ENCODE data around the gene PTGFRN. TPM values are rescaled to one million over a fixed set of nuclear protein-coding genes. Genes with fewer than 3 reads are reported as not detected.

PTGFRN gene
- total RNA-seq, 2 donors from 2014 or later = 41.6 to 43.2 TPM

DNA sequence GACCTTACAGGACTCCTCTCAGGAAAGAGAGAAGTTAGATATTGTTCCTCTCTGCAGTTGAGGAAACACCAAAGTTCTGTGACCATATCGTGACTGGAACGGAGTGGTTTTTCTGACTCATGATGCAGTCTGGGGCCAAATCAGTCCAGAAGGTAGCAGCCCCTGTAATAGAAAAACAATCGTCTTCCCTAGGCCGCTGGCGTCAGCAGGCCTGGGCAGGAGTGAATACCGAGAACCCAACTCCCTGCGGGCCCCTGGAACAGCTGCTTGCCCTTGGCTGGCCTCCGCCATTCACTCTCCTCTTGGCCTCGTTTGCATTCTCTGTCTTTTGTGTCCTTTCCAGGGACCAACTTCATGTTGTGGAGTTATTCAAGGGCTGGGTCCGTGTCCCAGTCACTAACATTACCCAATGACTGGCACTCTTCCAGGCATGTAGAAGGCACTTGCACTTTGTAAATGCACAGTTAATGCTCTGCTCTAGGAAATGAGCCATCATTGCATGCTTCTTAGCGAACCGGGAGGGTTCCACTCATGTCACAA is 81.0 kb downstream of the PTGFRN start:
- H3K27ac Mint-ChIP-seq = no peak overlapping the region
- Histone ChIP-seq H3K9me3 (ENCODE audit: control insufficient read depth, low read length) (peaks cover 19% of the 10 kb centered on the region), H3K27me3 (ENCODE audit: control insufficient read depth, insufficient read depth, low read length, poor library complexity, severe bottlenecking) (no peaks in the 10 kb centered on the region), H3K9ac (ENCODE audit: extremely low read depth, low read length, poor library complexity, severe bottlenecking) (no peak overlapping the region), H3K36me3 (ENCODE audit: control insufficient read depth, insufficient read depth, low read length) (peaks cover 13% of the 10 kb centered on the region), H3K27ac (ENCODE audit: low read depth, low read length) (no peak overlapping the region), H3K4me3 (ENCODE audit: low read length) (no peak overlapping the region), H3K4me1 (ENCODE audit: control insufficient read depth, insufficient read depth, low read length) (peaks cover 17% of the 10 kb centered on the region)
- no peak for DNase-seq
- WGBS, 2 experiments (ENCODE audit: insufficient coverage in 1 of 2, insufficient read length in 1 of 2) = 92% methylated on average over 10 to 12 of the region's 12 CpGs
- no peak for TF ChIP-seq CTCF (conservative IDR thresholded peaks at IDR 0.05)
- H3K36me3 Mint-ChIP-seq (ENCODE audit: low read depth) = peaks cover 50% of the 10 kb centered on the region
- H3K27me3 Mint-ChIP-seq (ENCODE audit: insufficient read depth) = no peaks in the 10 kb centered on the region
- H3K9me3 Mint-ChIP-seq = peaks cover 7% of the 10 kb centered on the region
- H3K4me3 Mint-ChIP-seq = no peak overlapping the region
- peaks cover 26% of the 10 kb centered on the region for H3K4me1 Mint-ChIP-seq

DNA sequence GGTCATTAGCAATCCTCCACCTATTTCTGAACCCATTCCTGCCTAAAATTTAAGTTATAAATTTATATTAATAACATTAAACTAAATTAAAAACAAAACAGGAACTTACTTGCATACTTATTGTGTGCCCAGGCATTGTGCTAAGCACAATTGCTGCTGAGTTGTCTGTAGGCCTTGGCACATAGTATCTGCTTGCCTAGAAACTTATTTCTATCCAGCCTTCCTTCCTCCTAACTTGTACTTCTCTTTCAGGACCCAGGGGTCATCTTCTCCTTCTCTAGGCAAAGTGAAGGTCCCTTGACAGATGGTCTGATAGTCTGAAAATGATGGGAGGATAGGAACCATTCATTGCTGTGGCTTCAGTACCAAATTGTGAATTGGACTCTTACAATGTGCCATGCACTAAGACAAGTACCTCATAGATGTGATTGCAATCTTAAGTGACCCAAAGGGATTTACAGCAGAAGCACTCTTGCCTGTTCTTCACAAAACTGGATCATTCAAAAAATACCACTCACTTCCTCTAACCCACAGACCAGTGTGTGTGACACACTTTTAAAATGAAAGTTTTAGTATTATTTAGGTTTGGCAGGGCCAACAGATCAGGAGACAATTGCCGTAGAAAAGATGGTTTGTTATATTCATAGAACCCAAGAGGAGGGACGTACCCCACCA is 81.6 kb downstream of the PTGFRN start:
- Mint-ChIP-seq H3K27ac (no peak overlapping the region), H3K9me3 (peaks cover 7% of the 10 kb centered on the region), H3K27me3 (ENCODE audit: insufficient read depth) (no peaks in the 10 kb centered on the region), H3K4me1 (peaks cover 26% of the 10 kb centered on the region), H3K36me3 (ENCODE audit: low read depth) (peaks cover 49% of the 10 kb centered on the region), H3K4me3 (no peak overlapping the region)
- H3K9me3 ChIP-seq (ENCODE audit: control insufficient read depth, low read length) = peaks cover 19% of the 10 kb centered on the region
- no peaks in the 10 kb centered on the region for H3K27me3 ChIP-seq (ENCODE audit: control insufficient read depth, insufficient read depth, low read length, poor library complexity, severe bottlenecking)
- H3K9ac ChIP-seq (ENCODE audit: extremely low read depth, low read length, poor library complexity, severe bottlenecking) = no peak overlapping the region
- H3K36me3 ChIP-seq (ENCODE audit: control insufficient read depth, insufficient read depth, low read length) = peaks cover 13% of the 10 kb centered on the region
- no peak overlapping the region for H3K4me3 ChIP-seq (ENCODE audit: low read length)
- no peak for DNase-seq
- 90 to 94% methylated on average over 2 of the region's 2 CpGs for WGBS, 2 experiments (ENCODE audit: insufficient coverage in 1 of 2, insufficient read length in 1 of 2)
- TF ChIP-seq CTCF (conservative IDR thresholded peaks at IDR 0.05) = no peak
- H3K4me1 ChIP-seq (ENCODE audit: control insufficient read depth, insufficient read depth, low read length) = peaks cover 17% of the 10 kb centered on the region
- H3K27ac ChIP-seq (ENCODE audit: low read depth, low read length) = no peak overlapping the region

DNA sequence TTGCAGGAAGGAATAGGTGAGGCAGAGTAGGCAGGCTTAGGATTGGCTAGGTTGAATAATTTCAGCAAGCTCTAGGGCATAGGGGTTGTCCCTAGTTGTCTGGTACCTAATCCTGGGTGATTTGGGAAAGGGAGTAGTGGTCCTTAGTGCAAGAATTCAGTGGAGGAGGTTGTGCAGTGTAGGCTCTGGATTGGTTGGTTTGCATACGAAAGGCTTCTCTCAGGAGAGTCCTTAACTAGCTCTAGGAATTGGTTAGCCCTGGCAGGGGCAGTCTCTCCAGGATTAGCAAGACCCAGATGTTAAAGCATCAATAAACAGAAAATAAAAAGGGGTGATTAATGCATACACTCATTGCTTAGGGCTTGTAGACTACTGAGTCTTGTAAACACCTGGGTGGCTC is 82.2 kb downstream of the PTGFRN start:
- peaks cover 19% of the 10 kb centered on the region for H3K9me3 ChIP-seq (ENCODE audit: control insufficient read depth, low read length)
- H3K27ac ChIP-seq (ENCODE audit: low read depth, low read length) = no peak overlapping the region
- H3K36me3 ChIP-seq (ENCODE audit: control insufficient read depth, insufficient read depth, low read length) = peaks cover 13% of the 10 kb centered on the region
- 100% methylated on average over 1 of the region's 1 CpG for WGBS, 2 experiments (ENCODE audit: insufficient coverage in 1 of 2, insufficient read length in 1 of 2)
- H3K9ac ChIP-seq (ENCODE audit: extremely low read depth, low read length, poor library complexity, severe bottlenecking) = no peak overlapping the region
- Mint-ChIP-seq H3K9me3 (peaks cover 7% of the 10 kb centered on the region), H3K4me3 (no peak overlapping the region), H3K27me3 (ENCODE audit: insufficient read depth) (no peaks in the 10 kb centered on the region), H3K27ac (no peak overlapping the region), H3K36me3 (ENCODE audit: low read depth) (peaks cover 43% of the 10 kb centered on the region), H3K4me1 (peaks cover 26% of the 10 kb centered on the region)
- peaks cover 17% of the 10 kb centered on the region for H3K4me1 ChIP-seq (ENCODE audit: control insufficient read depth, insufficient read depth, low read length)
- no peaks in the 10 kb centered on the region for H3K27me3 ChIP-seq (ENCODE audit: control insufficient read depth, insufficient read depth, low read length, poor library complexity, severe bottlenecking)
- no peak overlapping the region for H3K4me3 ChIP-seq (ENCODE audit: low read length)
- TF ChIP-seq CTCF (conservative IDR thresholded peaks at IDR 0.05) = no peak
- no peak for DNase-seq
